Mammary epithelial cell (primary cell): ENCODE data around the gene HSD17B3.

Experiments
- CTCF ChIP-seq, 2 donors: IDR thresholded peaks in 1 of 2; conservative IDR thresholded peaks in 1 of 2; 2 replicates each; pipeline ENCODE4 v1.5.1; 2011 to 2012; ENCODE audit warnings: inconsistent platforms in 2 of 2, low read length in 2 of 2, mild to moderate bottlenecking in 2 of 2, control low read depth in 1 of 2, low read depth in 1 of 2; ENCODE audit not compliant: insufficient read depth in 1 of 2; ENCODE audit errors: extremely low read depth in 1 of 2
- EZH2 ChIP-seq: IDR thresholded peaks from 2 replicates; pipeline ENCODE4 v1.6.1; 2012; ENCODE audit warnings: low read length, inconsistent platforms, borderline replicate concordance

- no peak for TF ChIP-seq CTCF (conservative IDR thresholded peaks at IDR 0.05 in 1 of 2, IDR thresholded peaks at IDR 0.05 in 1 of 2; ENCODE audit: extremely low read depth in 1 of 2, insufficient read depth in 1 of 2, low read depth in 1 of 2, low read length in 2 of 2)
- TF ChIP-seq EZH2, result no peak
Measured at GRCh38 chr9:96203867-96204501, 98.0 kb downstream of the HSD17B3 start.
